Suprapubic skin (tissue), 4 donors: Measurements from ENCODE around the gene SHF. TPM values are rescaled to one million over a fixed set of nuclear protein-coding genes. Genes with fewer than 3 reads are reported as not detected.

ENCODE experiments used
- DNase-seq, 2 donors: peaks; one replicate each; pipeline ENCODE4 v3.0.0-alpha.2; 2019; ENCODE audit warnings: low spot score in 2 of 2
- H3K27ac ChIP-seq: fragments of 200-600 bp; sonication (generic); one replicate; pipeline ENCODE4 v1.5.1; 2019
- H3K27me3 ChIP-seq: fragments of 200-600 bp; sonication (generic); one replicate; pipeline ENCODE4 v1.5.1; 2019
- H3K36me3 ChIP-seq: fragments of 200-600 bp; sonication (generic); one replicate; pipeline ENCODE4 v1.5.1; 2019
- H3K4me1 ChIP-seq: fragments of 200-600 bp; sonication (generic); one replicate; pipeline ENCODE4 v1.5.1; 2019
- H3K4me3 ChIP-seq: fragments of 200-600 bp; sonication (generic); one replicate; pipeline ENCODE4 v1.5.1; 2019; ENCODE audit warnings: mild to moderate bottlenecking
- H3K9me3 ChIP-seq: fragments of 200-600 bp; sonication (generic); one replicate; pipeline ENCODE4 v1.5.1; 2019
- CTCF ChIP-seq, 2 donors: fragments of 200-600 bp in 1 of 2; fragments of 450-650 bp in 1 of 2; sonication (generic) in 1 of 2; IDR thresholded peaks; one replicate each; pipeline ENCODE4 v1.5.1; 2016 to 2019; ENCODE audit warnings: antibody characterized with exemption in 2 of 2, mild to moderate bottlenecking in 1 of 2, moderate library complexity in 1 of 2
- EP300 ChIP-seq: sonication (generic); formaldehyde crosslinking; IDR thresholded peaks from one replicate; pipeline ENCODE4 v1.6.1; 2017; ENCODE audit warnings: antibody characterized with exemption
- POLR2A ChIP-seq, 2 donors: fragments of 450-650 bp; IDR thresholded peaks; one replicate each; pipeline ENCODE4 v1.6.1; 2017; ENCODE audit warnings: antibody characterized with exemption in 2 of 2, mild to moderate bottlenecking in 2 of 2, moderate library complexity in 2 of 2
- POLR2AphosphoS5 ChIP-seq, 3 donors: sonication (generic); formaldehyde crosslinking; IDR thresholded peaks; one replicate each; pipeline ENCODE4 v1.6.1; 2017; ENCODE audit warnings: antibody characterized with exemption in 3 of 3
- WGBS: methylation state at CpG from one replicate; pipeline ENCODE4 v1.1.5; 2018; 5-methylcytosine and 5-hydroxymethylcytosine counted together
- total RNA-seq, 4 donors: library from RNA; depleted of rRNA; stranded (reverse); fragments of >200 nt; gene quantifications; one replicate each; pipeline ENCODE4 v1.1.0, GENCODE V29; 2016

SHF gene
- total RNA-seq, 4 donors from 2014 or later, result 5.4 to 11.9 (median 8.6) TPM

- Histone ChIP-seq H3K27ac (peak overlapping the region; percentile 99), H3K36me3 (peaks cover 12% of the 10 kb centered on the region), H3K4me3 (peak overlapping the region; percentile 87), H3K9me3 (no peaks in the 10 kb centered on the region), H3K27me3 (no peaks in the 10 kb centered on the region), H3K4me1 (peaks cover 32% of the 10 kb centered on the region)
- 72% methylated on average over 7 of the region's 9 CpGs for WGBS
- TF ChIP-seq CTCF (IDR thresholded peaks at IDR 0.05), result no peak
- TF ChIP-seq POLR2A (IDR thresholded peaks at IDR 0.05), result no peak
- no peak for TF ChIP-seq EP300
- TF ChIP-seq POLR2AphosphoS5 (IDR thresholded peaks at IDR 0.05), result no peak
- no peak for DNase-seq
Measured at GRCh38 chr15:45167631-45168205, 20.0 kb downstream of the SHF start.

- H3K4me1 ChIP-seq, result peaks cover 39% of the 10 kb centered on the region
- H3K36me3 ChIP-seq, result peaks cover 12% of the 10 kb centered on the region
- 2% methylated on average over 9 of the region's 79 CpGs for WGBS
Measured at GRCh38 chr15:45166834-45167630, 20.7 kb downstream of the SHF start.

GRCh38 chr15:45165536-45165935 lies 22.2 kb downstream of the SHF start:
- Histone ChIP-seq H3K27ac (peak overlapping the region; percentile 40), H3K4me1 (peaks cover 45% of the 10 kb centered on the region)

More at GRCh38 chr15:45166834-45167630, 20.7 kb downstream of the SHF start:
- TF ChIP-seq POLR2AphosphoS5 (IDR thresholded peaks at IDR 0.05) (no peak), CTCF (IDR thresholded peaks at IDR 0.05) (peak; percentile 41 to 79), POLR2A (IDR thresholded peaks at IDR 0.05) (peak in 1 of 2 donors; percentile 5)
- DNase-seq, result peak; percentile 93 to 95
- no peaks in the 10 kb centered on the region for H3K9me3 ChIP-seq
- no peaks in the 10 kb centered on the region for H3K27me3 ChIP-seq
- H3K27ac ChIP-seq, result peak overlapping the region; percentile 99
- peak overlapping the region; percentile 87 for H3K4me3 ChIP-seq

GRCh38 chr15:45164914-45165313 lies 22.9 kb downstream of the SHF start:
- Histone ChIP-seq H3K27ac (no peak overlapping the region), H3K36me3 (peaks cover 3% of the 10 kb centered on the region), H3K4me3 (no peak overlapping the region), H3K9me3 (no peaks in the 10 kb centered on the region), H3K4me1 (peaks cover 45% of the 10 kb centered on the region), H3K27me3 (no peaks in the 10 kb centered on the region)
- DNase-seq, result no peak
- no peak for TF ChIP-seq EP300
- no peak for TF ChIP-seq POLR2A (IDR thresholded peaks at IDR 0.05)
- no peak for TF ChIP-seq POLR2AphosphoS5 (IDR thresholded peaks at IDR 0.05)
- no peak for TF ChIP-seq CTCF (IDR thresholded peaks at IDR 0.05)
- WGBS, result 100% methylated on average over 1 of the region's 1 CpG

More at GRCh38 chr15:45165536-45165935, 22.2 kb downstream of the SHF start:
- no peak overlapping the region for H3K4me3 ChIP-seq
- DNase-seq, result no peak
- TF ChIP-seq EP300, result no peak
- TF ChIP-seq POLR2A (IDR thresholded peaks at IDR 0.05), result no peak
- no peak for TF ChIP-seq CTCF (IDR thresholded peaks at IDR 0.05)
- TF ChIP-seq POLR2AphosphoS5 (IDR thresholded peaks at IDR 0.05), result no peak
- peaks cover 3% of the 10 kb centered on the region for H3K36me3 ChIP-seq
- no peaks in the 10 kb centered on the region for H3K9me3 ChIP-seq
- H3K27me3 ChIP-seq, result no peaks in the 10 kb centered on the region
- 70% methylated on average over 4 of the region's 5 CpGs for WGBS

GRCh38 chr15:45163508-45163856 lies 24.3 kb downstream of the SHF start:
- Histone ChIP-seq H3K36me3 (peaks cover 3% of the 10 kb centered on the region), H3K9me3 (no peaks in the 10 kb centered on the region), H3K4me3 (no peak overlapping the region), H3K27ac (no peak overlapping the region), H3K27me3 (no peaks in the 10 kb centered on the region), H3K4me1 (peaks cover 45% of the 10 kb centered on the region)
- WGBS, result 100% methylated on average over 3 of the region's 9 CpGs
- TF ChIP-seq CTCF (IDR thresholded peaks at IDR 0.05) (no peak), EP300 (no peak), POLR2A (IDR thresholded peaks at IDR 0.05) (no peak), POLR2AphosphoS5 (IDR thresholded peaks at IDR 0.05) (no peak)
- no peak for DNase-seq
